Daoy (cell line): Measurements from ENCODE around the gene RPL6. TPM values are rescaled to one million over a fixed set of nuclear protein-coding genes. Genes with fewer than 3 reads are reported as not detected.
"Not testable (repeated sequence)": the region's sequence is repeated elsewhere in the genome, so short reads cannot be mapped to it uniquely, and the experiment has no call there.

Experiments used
- DNase-seq: peaks from one replicate; pipeline ENCODE4 v3.0.0-alpha.2; 2015; ENCODE audit warnings: low read depth
- total RNA-seq: library from RNA; depleted of rRNA; stranded (reverse); fragments of >200 nt; shearing (Covaris generic); gene quantifications from 2 replicates; pipeline ENCODE4 v1.2.3, GENCODE V29; 2014

Gene RPL6
- total RNA-seq, 1 experiment from 2014 or later: 3,173 TPM

- DNase-seq: peak; percentile 84
These were observed 10.1 kb upstream of the RPL6 start for GRCh38 chr12:112419297-112420133.

GRCh38 chr12:112418608-112419296 is 9.3 kb upstream of the RPL6 start, which contains the start of gene PTPN11:
PTPN11 (plus strand) TSS chr12:112418947; CDS start chr12:112419112, 165 bp downstream.
- DNase-seq: peak; percentile 94

GRCh38 chr12:112418273-112418607 is 8.8 kb upstream of the RPL6 start:
- DNase-seq: peak; percentile 13

- not testable (repeated sequence) for DNase-seq
These were observed 6.1 kb upstream of the RPL6 start for GRCh38 chr12:112415457-112415856.

- no peak for DNase-seq
These were observed 4.6 kb upstream of the RPL6 start for GRCh38 chr12:112413855-112414625.

- no peak for DNase-seq
These were observed 470 bp upstream of the RPL6 start for GRCh38 chr12:112409906-112410244.

GRCh38 chr12:112408621-112409020 is 784 bp downstream of the RPL6 start:
- peak; percentile 18 for DNase-seq

GRCh38 chr12:112407683-112408082 is 1.7 kb downstream of the RPL6 start:
- not testable (repeated sequence) for DNase-seq

GRCh38 chr12:112406519-112407488 is 2.6 kb downstream of the RPL6 start:
- no peak for DNase-seq

GRCh38 chr12:112401903-112402498 is 7.4 kb downstream of the RPL6 start:
- no peak for DNase-seq

GRCh38 chr12:112401054-112401453 is 8.4 kb downstream of the RPL6 start:
- no peak for DNase-seq

- DNase-seq: no peak
These were observed 16.1 kb downstream of the RPL6 start for GRCh38 chr12:112393328-112393727.

- not testable (repeated sequence) for DNase-seq
These were observed 19.3 kb downstream of the RPL6 start for GRCh38 chr12:112389922-112390654.

- DNase-seq: no peak
These were observed 20.2 kb downstream of the RPL6 start for GRCh38 chr12:112389228-112389627.

GRCh38 chr12:112386726-112387125 is 22.7 kb downstream of the RPL6 start:
- DNase-seq: no peak

- DNase-seq: no peak
These were observed 26.5 kb downstream of the RPL6 start for GRCh38 chr12:112382866-112383265.

- peak; percentile 94 for DNase-seq
These were observed 27.3 kb downstream of the RPL6 start, which contains the start of gene HECTD4 for GRCh38 chr12:112381883-112382796. HECTD4 (minus strand) TSS chr12:112382431; CDS start chr12:112382128, 303 bp downstream.

GRCh38 chr12:112381406-112381882 is 28.0 kb downstream of the RPL6 start:
- DNase-seq: peak; percentile 16
